Skeletal muscle tissue (tissue), 4 donors: Measurements from ENCODE around the gene NOC3L. TPM values are rescaled to one million over a fixed set of nuclear protein-coding genes. Genes with fewer than 3 reads are reported as not detected.

Experiments
- H3K27ac ChIP-seq: one replicate; pipeline ENCODE4 v1.7.0; 2013; ENCODE audit warnings: mild to moderate bottlenecking, low read depth, low read length, inconsistent platforms
- H3K27me3 ChIP-seq, 3 donors: one replicate each; pipeline ENCODE4 v1.7.0; 2013; ENCODE audit warnings: low read length in 3 of 3; ENCODE audit not compliant: control insufficient read depth in 3 of 3, insufficient read depth in 3 of 3
- H3K36me3 ChIP-seq, 3 donors: one replicate each; pipeline ENCODE4 v1.7.0; 2013; ENCODE audit warnings: low read length in 3 of 3; ENCODE audit not compliant: control insufficient read depth in 3 of 3, insufficient read depth in 3 of 3
- H3K4me1 ChIP-seq, 3 donors: one replicate each; pipeline ENCODE4 v1.7.0; 2013; ENCODE audit warnings: low read length in 3 of 3, mild to moderate bottlenecking in 3 of 3; ENCODE audit not compliant: control insufficient read depth in 3 of 3, insufficient read depth in 3 of 3
- H3K4me3 ChIP-seq, 3 donors: one replicate each; pipeline ENCODE4 v1.7.0; 2013; ENCODE audit warnings: low read length in 3 of 3
- H3K9ac ChIP-seq, 3 donors: one replicate each; pipeline ENCODE4 v1.7.0; 2013; ENCODE audit warnings: low read length in 3 of 3, mild to moderate bottlenecking in 3 of 3, moderate library complexity in 2 of 3, low read depth in 1 of 3
- H3K9me3 ChIP-seq, 3 donors: one replicate each; pipeline ENCODE4 v1.7.0; 2013; ENCODE audit warnings: low read length in 3 of 3; ENCODE audit not compliant: control insufficient read depth in 3 of 3
- total RNA-seq: library from RNA; depleted of rRNA; stranded (reverse); fragments of >200 nt; gene quantifications from one replicate; pipeline ENCODE4 v1.2.3, GENCODE V29; 2014
- donor health status: Osteomylitis.

NOC3L gene
- total RNA-seq, 1 donor from 2014 or later, result 13.6 TPM

- Histone ChIP-seq H3K9me3 (no peaks in the 10 kb centered on the region), H3K36me3 (peaks cover 0 to 9% (median 3%) of the 10 kb centered on the region in 3 donors), H3K4me3 (no peak overlapping the region), H3K9ac (no peak overlapping the region), H3K27me3 (no peaks in the 10 kb centered on the region), H3K4me1 (no peaks in the 10 kb centered on the region), H3K27ac (no peak overlapping the region)
Measured at GRCh38 chr10:94310369-94310768, 52.4 kb downstream of the NOC3L start.

- H3K9me3 ChIP-seq, result no peaks in the 10 kb centered on the region
Measured at GRCh38 chr10:94308866-94309265, 53.9 kb downstream of the NOC3L start.

GRCh38 chr10:94307046-94307615 is 55.6 kb downstream of the NOC3L start:
- H3K4me1 ChIP-seq, result no peaks in the 10 kb centered on the region
- H3K27me3 ChIP-seq, result no peaks in the 10 kb centered on the region
- H3K9me3 ChIP-seq, result no peaks in the 10 kb centered on the region
- H3K27ac ChIP-seq, result no peak overlapping the region
- H3K9ac ChIP-seq, result no peak overlapping the region
- H3K4me3 ChIP-seq, result no peak overlapping the region
- peaks cover 0 to 9% (median 3%) of the 10 kb centered on the region in 3 donors for H3K36me3 ChIP-seq

More at GRCh38 chr10:94308866-94309265, 53.9 kb downstream of the NOC3L start:
- H3K9ac ChIP-seq, result no peak overlapping the region
- no peaks in the 10 kb centered on the region for H3K4me1 ChIP-seq
- H3K27ac ChIP-seq, result no peak overlapping the region
- H3K36me3 ChIP-seq, result peaks cover 0 to 9% (median 3%) of the 10 kb centered on the region in 3 donors
- no peak overlapping the region for H3K4me3 ChIP-seq
- H3K27me3 ChIP-seq, result no peaks in the 10 kb centered on the region

- no peaks in the 10 kb centered on the region for H3K27me3 ChIP-seq
- no peak overlapping the region for H3K9ac ChIP-seq
- no peaks in the 10 kb centered on the region for H3K9me3 ChIP-seq
- no peaks in the 10 kb centered on the region for H3K4me1 ChIP-seq
- H3K4me3 ChIP-seq, result no peak overlapping the region
- peaks cover 0 to 5% (median 0%) of the 10 kb centered on the region in 3 donors for H3K36me3 ChIP-seq
- H3K27ac ChIP-seq, result no peak overlapping the region
Measured at GRCh38 chr10:94303929-94304328, 58.8 kb downstream of the NOC3L start.

- Histone ChIP-seq H3K4me3 (no peak overlapping the region), H3K27ac (no peak overlapping the region), H3K4me1 (no peaks in the 10 kb centered on the region), H3K36me3 (peaks cover 0 to 5% (median 2%) of the 10 kb centered on the region in 3 donors), H3K27me3 (no peaks in the 10 kb centered on the region), H3K9ac (no peak overlapping the region), H3K9me3 (no peaks in the 10 kb centered on the region)
Measured at GRCh38 chr10:94300042-94300441, 62.7 kb downstream of the NOC3L start.

- Histone ChIP-seq H3K9ac (no peak overlapping the region), H3K27ac (no peak overlapping the region), H3K4me3 (no peak overlapping the region), H3K27me3 (no peaks in the 10 kb centered on the region), H3K4me1 (no peaks in the 10 kb centered on the region), H3K9me3 (no peaks in the 10 kb centered on the region), H3K36me3 (peaks cover 0 to 5% (median 2%) of the 10 kb centered on the region in 3 donors)
Measured at GRCh38 chr10:94299417-94299816, 63.3 kb downstream of the NOC3L start.

- no peak overlapping the region for H3K9ac ChIP-seq
- no peak overlapping the region for H3K27ac ChIP-seq
- no peaks in the 10 kb centered on the region for H3K9me3 ChIP-seq
- H3K4me3 ChIP-seq, result no peak overlapping the region
- peaks cover 0 to 2% (median 2%) of the 10 kb centered on the region in 3 donors for H3K36me3 ChIP-seq
- H3K4me1 ChIP-seq, result peaks cover 0 to 2% (median 0%) of the 10 kb centered on the region in 3 donors
- no peaks in the 10 kb centered on the region for H3K27me3 ChIP-seq
Measured at GRCh38 chr10:94294168-94294567, 68.6 kb downstream of the NOC3L start.

GRCh38 chr10:94293354-94293753 is 69.4 kb downstream of the NOC3L start:
- Histone ChIP-seq H3K27ac (no peak overlapping the region), H3K4me1 (peaks cover 0 to 2% (median 0%) of the 10 kb centered on the region in 3 donors), H3K9me3 (no peaks in the 10 kb centered on the region), H3K36me3 (peaks cover 0 to 1% (median 0%) of the 10 kb centered on the region in 3 donors), H3K4me3 (no peak overlapping the region), H3K9ac (no peak overlapping the region), H3K27me3 (no peaks in the 10 kb centered on the region)

GRCh38 chr10:94292434-94293090 is 70.2 kb downstream of the NOC3L start:
- no peak overlapping the region for H3K27ac ChIP-seq
- H3K36me3 ChIP-seq, result no peaks in the 10 kb centered on the region
- no peaks in the 10 kb centered on the region for H3K27me3 ChIP-seq
- peaks cover 0 to 2% (median 0%) of the 10 kb centered on the region in 3 donors for H3K4me1 ChIP-seq
- no peak overlapping the region for H3K4me3 ChIP-seq
- H3K9me3 ChIP-seq, result no peaks in the 10 kb centered on the region
- H3K9ac ChIP-seq, result no peak overlapping the region

GRCh38 chr10:94288361-94289101 is 74.2 kb downstream of the NOC3L start:
- H3K36me3 ChIP-seq, result peaks cover 0 to 11% (median 3%) of the 10 kb centered on the region in 3 donors
- H3K9ac ChIP-seq, result no peak overlapping the region
- no peaks in the 10 kb centered on the region for H3K9me3 ChIP-seq
- no peak overlapping the region for H3K27ac ChIP-seq
- H3K4me3 ChIP-seq, result no peak overlapping the region
- H3K4me1 ChIP-seq, result peaks cover 0 to 6% (median 2%) of the 10 kb centered on the region in 3 donors
- no peaks in the 10 kb centered on the region for H3K27me3 ChIP-seq
